GM12878 (cell line): ENCODE measurements around the gene PDE9A. TPM values are rescaled to one million over a fixed set of nuclear protein-coding genes. Genes with fewer than 3 reads are reported as not detected.

Experiments
- ATAC-seq: fragments of 200-7000 bp; cut with Tn5 transposase; 3 replicates; pipeline ENCODE4 v1.9.1; 2020; ENCODE audit warnings: mild to moderate bottlenecking, moderate library complexity
- BruUV-seq: library from RNA; stranded (reverse); fragments of 400-500 nt; replicated peaks from 2 replicates; lab custom pipeline; 2021; lab: Mats Ljungman, UMichigan
- CTCF ChIA-PET: fragments of 300-600 bp; sonication (Branson Sonifier 250); formaldehyde crosslinking; extraction: SDS; loops from one replicate; lab custom pipeline; 2021; ENCODE audit warnings: inconsistent platforms; lab: Yijun Ruan, JAX
- POLR2A ChIA-PET: fragments of 350-600 bp; formaldehyde crosslinking; extraction: SDS; loops from one replicate; lab custom pipeline; 2021; ENCODE audit warnings: inconsistent platforms; lab: Charles Lee
- RAD21 ChIA-PET: fragments of 300-600 bp; sonication (Branson Sonifier 250); formaldehyde crosslinking; loops from one replicate; lab custom pipeline; 2023; ENCODE audit warnings: antibody characterized with exemption; ENCODE audit not compliant: unreplicated experiment; lab: Charles Lee
- SMC1A ChIA-PET: fragments of 300-600 bp; sonication (Branson Sonifier 250); formaldehyde crosslinking; loops from one replicate; lab custom pipeline; 2023; ENCODE audit not compliant: unreplicated experiment, uncharacterized antibody; lab: Charles Lee
- DNase-seq: peaks from one replicate; pipeline ENCODE4 v3.0.0-alpha.2; 2011; ENCODE audit warnings: low read depth, low spot score
- FAIRE-seq: peaks from 3 replicates; lab custom pipeline; 2011; peaks lifted over from hg19 to GRCh38; lab: Jason Lieb, UNC
- H2AFZ ChIP-seq: 2 replicates; pipeline ENCODE4 v1.6.0; 2011; ENCODE audit warnings: low read depth, low read length, control low read depth; ENCODE audit not compliant: control insufficient read depth
- H3K27ac ChIP-seq: 2 replicates; pipeline ENCODE4 v1.5.1; 2011; ENCODE audit warnings: control low read depth; ENCODE audit not compliant: control insufficient read depth, insufficient read depth
- H3K27me3 ChIP-seq, 2 experiments: replicated peaks in 1 of 2; 2 replicates each; pipeline versions ENCODE4 v1.6.0 to v1.6.1; 2011; ENCODE audit warnings: low read length in 1 of 2; ENCODE audit not compliant: control insufficient read depth in 2 of 2, insufficient read depth in 2 of 2
- H3K36me3 ChIP-seq, 2 experiments: 2 replicates each; pipeline ENCODE4 v1.5.1; 2011; ENCODE audit warnings: low read length in 1 of 2; ENCODE audit not compliant: control insufficient read depth in 2 of 2, insufficient read depth in 2 of 2
- H3K4me1 ChIP-seq: 2 replicates; pipeline ENCODE4 v1.6.1; 2011; ENCODE audit warnings: mild to moderate bottlenecking, low read length, moderate library complexity, mixed read lengths; ENCODE audit not compliant: control insufficient read depth, insufficient read depth
- H3K4me2 ChIP-seq: 2 replicates; pipeline ENCODE4 v1.6.0; 2011; ENCODE audit warnings: control low read depth; ENCODE audit not compliant: control insufficient read depth, insufficient read depth
- H3K4me3 ChIP-seq: fragments of 200-600 bp; sonication (generic); 2 replicates; pipeline ENCODE4 v1.5.1; 2016
- H3K79me2 ChIP-seq: 2 replicates; pipeline ENCODE4 v1.6.0; 2011; ENCODE audit warnings: low read length; ENCODE audit not compliant: control insufficient read depth, insufficient read depth
- H3K9ac ChIP-seq: 2 replicates; pipeline ENCODE4 v1.8.0; 2011; ENCODE audit warnings: low read length, control low read depth, mixed read lengths; ENCODE audit not compliant: control insufficient read depth, insufficient read depth
- H3K9me3 ChIP-seq: replicated peaks from 3 replicates; pipeline ENCODE4 v1.5.1; 2011; ENCODE audit warnings: mild to moderate bottlenecking, low read length; ENCODE audit not compliant: control insufficient read depth, insufficient read depth
- H4K20me1 ChIP-seq: 2 replicates; pipeline ENCODE4 v1.6.0; 2011; ENCODE audit not compliant: control insufficient read depth, insufficient read depth
- CEBPB ChIP-seq, 2 experiments: fragments of 150-350 bp in 1 of 2; IDR thresholded peaks; 2 replicates each; pipeline ENCODE4 v1.6.1; 2012 to 2014; ENCODE audit warnings: low read depth in 2 of 2, low read length in 2 of 2, borderline replicate concordance in 1 of 2, inconsistent platforms in 1 of 2
- PAX8 ChIP-seq: fragments of 450-650 bp; IDR thresholded peaks from 2 replicates; pipeline ENCODE4 v1.6.1; 2017; ENCODE audit warnings: mild to moderate bottlenecking, moderate library complexity
- RFX5 ChIP-seq: IDR thresholded peaks from 2 replicates; pipeline ENCODE4 v1.6.1; 2011; ENCODE audit warnings: low read depth, low read length, improper control_type of control experiment
- WGBS: methylation state at CpG from one replicate; pipeline ENCODE4 v1.1.6; 2016; ENCODE audit warnings: low lambda C conversion rate; ENCODE audit not compliant: insufficient replicate concordance, insufficient coverage; ENCODE audit errors: missing lambda C conversion rate; 5-methylcytosine and 5-hydroxymethylcytosine counted together
- in situ Hi-C: fragments of 300-500 bp; cut with MboI; formaldehyde crosslinking; loops from 9 replicates; pipeline ENCODE4 v1.14.3; 2018; ENCODE audit warnings: mixed read lengths
- intact Hi-C: fragments of 100-400 bp; cut with micrococcal nuclease; formaldehyde crosslinking; loops from one replicate; pipeline ENCODE4 v1.14.2; 2022; ENCODE audit not compliant: unreplicated experiment
- polyA plus RNA-seq, 11 experiments: library from polyadenylated mRNA; depleted of rRNA in 4 of 11; unstranded in 6 of 11; stranded (reverse) in 5 of 11; fragments of >200 nt; fragmentation: Nextera tagmentation in 4 of 11; fragmentation: Illumina TruSeq in 1 of 11; extraction: Ambion mirVana in 4 of 11; extraction: Trizol in 1 of 11; gene quantifications; 1 replicate in 1 of 11; 2 replicates in 10 of 11; pipeline versions ENCODE4 v1.2.1 to v1.2.3, GENCODE V29; 2011 to 2016; ENCODE audit warnings: inconsistent platforms in 2 of 11, missing spikeins in 2 of 11, low read depth in 1 of 11
- total RNA-seq, 4 experiments: library from RNA; depleted of rRNA in 3 of 4; stranded (reverse); fragments of >200 nt in 3 of 4; fragmentation: Illumina TruSeq in 1 of 4; extraction: Trizol in 1 of 4; gene quantifications; 2 replicates each; pipeline versions ENCODE4 v1.2.1 to v1.2.3, GENCODE V29; 2013 to 2021

The PDE9A gene
- total and polyA plus RNA-seq, 10 of the 15 experiments (the other 5 are each of a cell fraction or from before 2014, with no cell fraction given), result 0.08 to 0.45 (median 0.20) TPM; not detected in 1

DNA sequence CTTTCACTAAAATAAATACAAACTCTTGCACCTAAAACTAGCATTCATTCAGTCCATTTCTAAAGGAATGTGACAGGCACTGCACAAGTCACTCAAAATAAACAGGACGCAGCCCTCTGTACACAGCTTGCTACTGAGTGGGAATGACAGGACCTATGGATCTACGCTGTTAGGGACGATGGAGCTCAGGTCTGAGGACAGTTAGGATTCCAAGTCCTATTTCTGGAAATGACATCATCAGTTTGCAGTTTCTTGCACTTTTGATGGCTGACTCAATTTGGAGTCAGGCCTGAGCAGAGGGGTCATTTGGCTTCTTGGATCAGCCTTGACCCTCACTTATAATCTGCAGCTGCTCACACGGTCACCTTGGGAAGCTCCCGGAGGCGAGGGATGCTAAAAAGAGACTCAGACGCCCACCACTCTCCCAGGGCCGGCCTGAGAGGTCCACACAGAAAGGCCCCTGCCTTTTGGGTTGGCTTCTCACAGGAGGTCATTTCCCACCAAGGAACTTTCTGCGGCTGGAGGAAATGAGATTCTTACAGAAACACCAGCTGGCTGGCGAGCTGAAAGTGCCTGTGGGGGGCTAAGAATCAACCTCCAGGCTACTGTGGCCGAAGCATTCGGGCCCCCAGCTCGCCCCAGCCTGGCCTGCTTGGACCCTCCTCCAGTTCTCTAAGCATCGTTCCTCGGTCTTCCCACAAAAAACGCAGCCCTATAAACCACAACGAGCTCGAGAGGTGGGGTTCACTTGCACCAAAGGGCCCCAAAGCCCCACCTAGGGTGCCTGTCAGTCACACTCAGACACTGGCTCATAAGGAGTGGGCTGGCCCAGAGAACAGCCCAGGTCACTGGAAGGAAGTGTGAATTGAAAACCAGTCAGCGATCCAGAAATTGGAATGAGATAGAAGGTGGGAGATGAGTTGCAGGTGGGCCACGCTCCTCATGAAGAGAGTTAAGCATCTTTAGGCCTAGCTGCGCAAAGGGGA, 8.9 kb upstream of the PDE9A start:
- in situ Hi-C loops (no loop called here), intact Hi-C loops (no loop called here)
- H3K9ac ChIP-seq, result no peak overlapping the region
- CTCF ChIA-PET, result interaction anchor here (0.8 kb wide), 1 partner anchor 22 kb away, joined by 4 read pairs; no protein-coding TSS in a partner anchor
- no peak for TF ChIP-seq PAX8
- no peak for TF ChIP-seq RFX5
- TF ChIP-seq CEBPB (IDR thresholded peaks at IDR 0.05; ENCODE audit: borderline replicate concordance in 1 of 2, low read depth in 2 of 2, low read length in 2 of 2), result no peak
- TF ChIP-seq, all 136 proteins: peak for 0
- no TSS peak for BruUV-seq
- WGBS, result 24% methylated on average over 21 of the region's 21 CpGs
- Histone ChIP-seq H3K27me3 (peaks cover 0 to 3% of the 10 kb centered on the region in 2 experiments; a peak in 1 of 4 replicates), H3K4me1 (no peaks in the 10 kb centered on the region), H4K20me1 (no peaks in the 10 kb centered on the region), H3K27ac (no peak overlapping the region), H3K79me2 (no peaks in the 10 kb centered on the region), H2AFZ (no peak overlapping the region), H3K4me3 (no peak overlapping the region), H3K36me3 (no peaks in the 10 kb centered on the region), H3K4me2 (no peak overlapping the region), H3K9me3 (no peaks in the 10 kb centered on the region)
- ChIA-PET SMC1A (no interaction called here), RAD21 (interaction anchor here (0.6 kb wide), 1 partner anchor 52 kb away, joined by 3 read pairs; no protein-coding TSS in a partner anchor), POLR2A (no interaction called here)
- no peak for FAIRE-seq
- no peak for ATAC-seq
- no peak for DNase-seq
